Transverse colon (tissue), 4 donors: ENCODE results near the gene GLMP.

Experiments used
- CTCF ChIP-seq, 5 experiments: fragments of 200-600 bp in 3 of 5; fragments of 450-650 bp in 2 of 5; sonication (generic) in 3 of 5; IDR thresholded peaks; 1 replicate in 2 of 5; 2 replicates in 3 of 5; pipeline ENCODE4 v1.5.1; 2016 to 2017; ENCODE audit warnings: antibody characterized with exemption in 5 of 5, inconsistent platforms in 3 of 5, mild to moderate bottlenecking in 2 of 5, moderate library complexity in 1 of 5
- EP300 ChIP-seq: sonication (generic); formaldehyde crosslinking; IDR thresholded peaks from one replicate; pipeline ENCODE4 v1.6.1; 2017; ENCODE audit warnings: antibody characterized with exemption, low read depth
- POLR2A ChIP-seq: fragments of 450-650 bp; IDR thresholded peaks from one replicate; pipeline ENCODE4 v1.6.1; 2016; ENCODE audit warnings: antibody characterized with exemption, mild to moderate bottlenecking, moderate library complexity
- POLR2AphosphoS5 ChIP-seq, 3 donors: sonication (generic); formaldehyde crosslinking; IDR thresholded peaks; one replicate each; pipeline ENCODE4 v1.6.1; 2016; ENCODE audit warnings: antibody characterized with exemption in 3 of 3

DNA sequence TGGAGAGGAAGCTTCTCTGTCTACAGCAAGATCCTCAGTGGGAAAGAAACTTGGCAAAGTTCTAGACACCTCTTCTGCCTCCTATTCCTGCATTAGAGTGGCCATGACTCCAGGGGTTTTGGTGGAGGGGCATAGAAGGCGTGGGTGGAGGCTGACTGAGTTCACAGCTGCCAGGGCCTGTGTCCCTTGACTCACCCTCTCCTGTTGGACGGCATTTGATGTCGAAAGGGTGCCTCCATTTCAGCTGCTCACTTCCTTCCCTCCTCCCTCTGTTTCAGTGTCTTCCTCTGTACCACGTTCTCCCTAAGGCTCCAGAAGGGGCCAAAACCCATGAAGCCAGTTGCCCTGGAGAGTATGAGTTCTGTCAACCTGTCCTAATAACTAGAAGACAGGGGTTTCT is 10.7 kb downstream of the GLMP start:
- TF ChIP-seq CTCF (IDR thresholded peaks at IDR 0.05) (no peak), POLR2A (no peak), EP300 (no peak), POLR2AphosphoS5 (IDR thresholded peaks at IDR 0.05) (no peak)
